Ishikawa (cell line): Measurements from ENCODE around the gene TENM3.

Experiments
- CEBPB ChIP-seq: IDR thresholded peaks from 2 replicates; pipeline ENCODE4 v1.6.1; 2012
- CREB1 ChIP-seq: IDR thresholded peaks from 2 replicates; pipeline ENCODE4 v1.6.1; 2012; ENCODE audit warnings: low read depth
- EGR1 ChIP-seq: IDR thresholded peaks from 2 replicates; pipeline ENCODE4 v1.6.1; 2012
- EP300 ChIP-seq: IDR thresholded peaks from 2 replicates; pipeline ENCODE4 v1.6.1; 2012; ENCODE audit warnings: borderline replicate concordance
- FOXM1 ChIP-seq: IDR thresholded peaks from 2 replicates; pipeline ENCODE4 v1.6.1; 2012; ENCODE audit warnings: low read depth, borderline replicate concordance
- NFIC ChIP-seq: IDR thresholded peaks from 2 replicates; pipeline ENCODE4 v1.6.1; 2012
- RAD21 ChIP-seq: IDR thresholded peaks from 2 replicates; pipeline ENCODE4 v1.6.1; 2012; ENCODE audit warnings: low read depth
- TAF1 ChIP-seq: IDR thresholded peaks from 2 replicates; pipeline ENCODE4 v1.6.1; 2012; ENCODE audit warnings: low read depth, mild to moderate bottlenecking
- TCF12 ChIP-seq: IDR thresholded peaks from 2 replicates; pipeline ENCODE4 v1.6.1; 2012; ENCODE audit warnings: low read depth
- TEAD4 ChIP-seq: IDR thresholded peaks from 2 replicates; pipeline ENCODE4 v1.6.1; 2012
- YY1 ChIP-seq: IDR thresholded peaks from 2 replicates; pipeline ENCODE4 v1.6.1; 2012; ENCODE audit warnings: low read depth
- ZBTB7A ChIP-seq: IDR thresholded peaks from 2 replicates; pipeline ENCODE4 v1.6.1; 2012; ENCODE audit warnings: low read depth
- TF ChIP-seq, protein P1 (sequence below): IDR thresholded peaks from 2 replicates; pipeline ENCODE4 v1.6.1; 2012
- TF ChIP-seq, protein P2 (sequence below): IDR thresholded peaks from 2 replicates; pipeline ENCODE4 v1.6.1; 2012
- TF ChIP-seq, protein P3 (sequence below): IDR thresholded peaks from 2 replicates; pipeline ENCODE4 v1.6.1; 2012; ENCODE audit warnings: low read depth, mild to moderate bottlenecking

Gene TENM3

DNA sequence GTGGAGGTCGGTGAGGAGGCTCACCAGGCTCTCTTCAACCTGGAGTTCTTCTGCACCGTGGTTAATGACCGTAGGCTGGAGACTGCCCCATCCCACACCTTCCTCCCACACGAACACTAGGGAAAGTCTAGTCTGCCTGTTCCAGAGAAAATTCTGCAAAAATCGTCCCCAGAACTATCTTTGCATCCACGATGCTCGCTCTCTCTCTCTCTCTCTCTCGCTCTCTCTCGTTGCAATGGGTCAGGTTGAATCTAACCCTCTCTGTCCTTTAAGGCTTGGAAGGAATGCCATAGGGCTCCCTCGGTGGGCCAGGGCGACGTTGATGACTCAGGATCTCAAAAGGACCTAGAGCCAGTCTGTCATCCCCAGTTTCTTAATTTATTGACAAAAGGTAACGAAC lies 562.5 kb downstream of the TENM3 start:
- TF ChIP-seq EGR1 (no peak), CREB1 (no peak), FOXM1 (no peak), YY1 (no peak), ZBTB7A (no peak), TCF12 (no peak; the same call in 1 of the 2 replicates), TAF1 (no peak)

DNA sequence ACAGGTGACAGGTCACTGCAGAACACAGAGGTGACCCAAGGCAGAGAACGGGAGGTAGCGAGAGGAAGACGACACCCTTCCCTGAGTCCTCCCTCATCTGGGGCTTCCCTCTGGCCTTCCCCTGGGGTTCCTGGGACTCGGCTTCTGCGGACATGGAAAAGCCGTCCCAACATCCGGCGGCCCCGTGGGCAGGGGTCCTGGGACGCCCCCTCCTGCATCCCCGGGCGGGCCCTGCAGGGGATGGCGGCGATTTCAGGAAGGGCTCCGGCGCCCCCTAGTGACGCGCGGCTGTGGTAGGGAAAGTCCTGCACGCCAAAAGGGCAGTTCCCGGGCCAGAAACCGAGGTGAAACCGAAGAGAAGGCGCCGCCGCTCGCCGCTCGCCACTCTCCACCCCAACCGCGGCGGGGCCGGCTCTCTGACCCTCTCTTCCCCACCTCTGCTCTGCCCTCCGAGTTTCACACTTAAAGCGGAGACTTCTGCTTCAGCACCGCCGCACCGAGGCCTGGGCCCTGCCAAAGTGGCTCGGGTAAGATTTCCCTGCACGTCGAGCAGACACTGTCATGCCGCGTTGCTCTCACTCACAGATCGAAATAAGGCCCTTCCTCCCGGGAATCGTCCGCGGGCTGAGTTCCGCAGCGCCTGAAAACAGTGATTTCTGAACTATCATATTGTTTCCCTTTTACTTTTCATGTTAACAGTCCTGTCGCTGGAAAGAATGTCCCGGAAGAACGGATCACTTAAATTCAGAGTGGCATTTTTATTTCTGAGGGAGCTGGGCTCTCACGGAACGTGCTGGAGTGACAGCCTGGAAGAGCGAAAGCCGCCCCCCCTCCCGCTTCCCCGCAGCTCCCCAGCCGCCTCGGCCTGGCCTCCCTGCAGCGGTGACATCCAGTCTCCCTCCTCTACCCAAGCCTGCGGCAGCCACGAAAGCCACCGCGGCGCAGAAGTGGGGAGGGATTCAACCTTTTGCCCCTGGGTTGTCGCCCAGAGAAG lies 563.4 kb downstream of the TENM3 start:
- TF ChIP-seq CEBPB: no peak
- 0 out of 2 replicates have a peak, but pooled peaks have one; percentile 16 for TF ChIP-seq EP300
- no peak for TF ChIP-seq TCF12
- no peak for TF ChIP-seq EGR1
- TF ChIP-seq, protein P1, sequence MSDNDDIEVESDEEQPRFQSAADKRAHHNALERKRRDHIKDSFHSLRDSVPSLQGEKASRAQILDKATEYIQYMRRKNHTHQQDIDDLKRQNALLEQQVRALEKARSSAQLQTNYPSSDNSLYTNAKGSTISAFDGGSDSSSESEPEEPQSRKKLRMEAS: no peak; the same call in 1 of the 2 replicates
- peak; percentile 100 for TF ChIP-seq ZBTB7A
- no peak for TF ChIP-seq FOXM1
- TF ChIP-seq CREB1: no peak
- TF ChIP-seq, protein P2, sequence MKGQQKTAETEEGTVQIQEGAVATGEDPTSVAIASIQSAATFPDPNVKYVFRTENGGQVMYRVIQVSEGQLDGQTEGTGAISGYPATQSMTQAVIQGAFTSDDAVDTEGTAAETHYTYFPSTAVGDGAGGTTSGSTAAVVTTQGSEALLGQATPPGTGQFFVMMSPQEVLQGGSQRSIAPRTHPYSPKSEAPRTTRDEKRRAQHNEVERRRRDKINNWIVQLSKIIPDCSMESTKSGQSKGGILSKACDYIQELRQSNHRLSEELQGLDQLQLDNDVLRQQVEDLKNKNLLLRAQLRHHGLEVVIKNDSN: no peak
- peak; percentile 93 for TF ChIP-seq RAD21
- TF ChIP-seq YY1: peak; percentile 68; the same call in 1 of the 2 replicates
- no peak for TF ChIP-seq TEAD4
- TF ChIP-seq TAF1: no peak
- TF ChIP-seq, protein P3, sequence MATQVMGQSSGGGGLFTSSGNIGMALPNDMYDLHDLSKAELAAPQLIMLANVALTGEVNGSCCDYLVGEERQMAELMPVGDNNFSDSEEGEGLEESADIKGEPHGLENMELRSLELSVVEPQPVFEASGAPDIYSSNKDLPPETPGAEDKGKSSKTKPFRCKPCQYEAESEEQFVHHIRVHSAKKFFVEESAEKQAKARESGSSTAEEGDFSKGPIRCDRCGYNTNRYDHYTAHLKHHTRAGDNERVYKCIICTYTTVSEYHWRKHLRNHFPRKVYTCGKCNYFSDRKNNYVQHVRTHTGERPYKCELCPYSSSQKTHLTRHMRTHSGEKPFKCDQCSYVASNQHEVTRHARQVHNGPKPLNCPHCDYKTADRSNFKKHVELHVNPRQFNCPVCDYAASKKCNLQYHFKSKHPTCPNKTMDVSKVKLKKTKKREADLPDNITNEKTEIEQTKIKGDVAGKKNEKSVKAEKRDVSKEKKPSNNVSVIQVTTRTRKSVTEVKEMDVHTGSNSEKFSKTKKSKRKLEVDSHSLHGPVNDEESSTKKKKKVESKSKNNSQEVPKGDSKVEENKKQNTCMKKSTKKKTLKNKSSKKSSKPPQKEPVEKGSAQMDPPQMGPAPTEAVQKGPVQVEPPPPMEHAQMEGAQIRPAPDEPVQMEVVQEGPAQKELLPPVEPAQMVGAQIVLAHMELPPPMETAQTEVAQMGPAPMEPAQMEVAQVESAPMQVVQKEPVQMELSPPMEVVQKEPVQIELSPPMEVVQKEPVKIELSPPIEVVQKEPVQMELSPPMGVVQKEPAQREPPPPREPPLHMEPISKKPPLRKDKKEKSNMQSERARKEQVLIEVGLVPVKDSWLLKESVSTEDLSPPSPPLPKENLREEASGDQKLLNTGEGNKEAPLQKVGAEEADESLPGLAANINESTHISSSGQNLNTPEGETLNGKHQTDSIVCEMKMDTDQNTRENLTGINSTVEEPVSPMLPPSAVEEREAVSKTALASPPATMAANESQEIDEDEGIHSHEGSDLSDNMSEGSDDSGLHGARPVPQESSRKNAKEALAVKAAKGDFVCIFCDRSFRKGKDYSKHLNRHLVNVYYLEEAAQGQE: no peak
- 0 out of 2 replicates have a peak, but pooled peaks have one; percentile 17 for TF ChIP-seq NFIC

DNA sequence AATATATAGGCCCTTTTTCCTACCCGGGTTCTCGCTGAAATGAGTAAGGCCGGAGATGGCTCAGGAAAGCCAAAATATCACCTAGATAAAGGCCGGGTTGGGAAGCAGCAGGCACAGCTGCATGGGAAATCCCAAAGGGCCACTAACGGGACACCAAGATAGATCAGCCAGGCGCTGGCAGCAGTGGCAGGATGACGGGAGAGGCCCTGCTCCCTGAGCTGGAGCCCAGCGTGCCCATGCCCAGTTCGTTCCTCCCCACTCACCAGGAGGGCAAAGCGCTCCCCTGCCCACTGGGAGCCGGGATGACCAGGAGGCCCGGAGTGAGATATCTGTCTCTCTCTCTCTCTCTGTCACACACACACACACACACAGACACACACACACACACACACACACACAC lies 564.1 kb downstream of the TENM3 start:
- TF ChIP-seq, protein P3: no peak
- no peak for TF ChIP-seq CEBPB
- no peak for TF ChIP-seq ZBTB7A
- no peak for TF ChIP-seq RAD21
- no peak for TF ChIP-seq EP300
- TF ChIP-seq CREB1: no peak

DNA sequence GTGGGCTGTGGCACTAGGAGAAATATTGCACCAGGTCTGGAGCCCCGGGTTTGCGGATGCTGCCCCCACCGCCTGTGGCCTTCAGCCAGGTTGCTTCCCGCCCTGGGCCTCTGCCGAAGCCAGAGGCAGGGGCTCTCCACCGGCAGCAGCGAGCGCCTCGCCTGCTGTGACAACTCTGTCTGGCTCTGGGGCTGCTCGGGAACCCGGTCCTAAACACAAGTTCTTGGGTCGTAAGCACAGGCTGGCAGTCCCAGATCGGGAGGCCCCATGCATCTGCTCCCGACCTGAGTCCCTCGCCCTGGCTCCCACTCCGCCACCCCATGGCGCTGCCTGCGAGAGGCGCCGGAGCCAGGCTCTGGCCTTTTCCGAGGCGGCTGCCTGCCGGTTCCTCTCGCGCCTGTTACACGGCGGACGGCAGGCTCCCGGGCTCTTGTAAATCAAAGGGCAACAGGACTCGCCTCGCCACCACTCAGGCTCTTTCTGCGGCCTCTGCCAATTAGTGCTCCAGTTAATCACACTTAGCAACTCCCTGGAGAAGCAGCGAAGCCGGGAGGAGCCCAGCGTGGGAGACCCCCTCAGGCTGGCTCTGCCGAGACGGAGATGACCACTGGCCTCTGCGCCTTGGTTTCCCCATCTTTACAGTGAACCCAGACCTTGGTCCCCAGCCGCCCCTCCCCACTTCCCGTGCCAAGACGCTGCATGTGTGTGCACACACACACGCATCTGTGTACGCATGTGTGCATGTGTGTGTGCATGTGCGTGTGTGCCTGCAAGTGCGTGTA lies 564.8 kb downstream of the TENM3 start:
- TF ChIP-seq ZBTB7A (no peak), YY1 (no peak), TCF12 (no peak), EGR1 (no peak), TEAD4 (no peak), CREB1 (no peak), FOXM1 (no peak), NFIC (no peak), TAF1 (no peak)
- TF ChIP-seq, protein P3: no peak
- TF ChIP-seq, protein P2: no peak
- TF ChIP-seq, protein P1: no peak
